K562 (cell line): ENCODE data around the gene CHTF8. TPM values are rescaled to one million over a fixed set of nuclear protein-coding genes. Genes with fewer than 3 reads are reported as not detected.

ENCODE experiments used
- ATAC-seq: fragments of 200-7000 bp; cut with Tn5 transposase; 3 replicates; pipeline ENCODE4 v1.9.1; 2020; ENCODE audit warnings: moderate library complexity
- BruUV-seq: library from RNA; stranded (reverse); fragments of 400-500 nt; replicated peaks from 2 replicates; lab custom pipeline; 2021; lab: Mats Ljungman, UMichigan
- CTCF ChIA-PET: fragments of 300-600 bp; formaldehyde crosslinking; extraction: SDS; loops from one replicate; lab custom pipeline; 2021; ENCODE audit warnings: low intra/inter-chr PET ratio; lab: Yijun Ruan, JAX
- POLR2A ChIA-PET: fragments of 300-600, 350-650 bp; sonication (Branson Sonifier 250); formaldehyde crosslinking; extraction: SDS; loops from one replicate; lab custom pipeline; 2021; ENCODE audit warnings: antibody characterized with exemption, inconsistent platforms; lab: Yijun Ruan, JAX
- DNase-seq, 4 experiments: peaks; one replicate each; pipeline versions ENCODE4 v3.0.0 to v3.0.0-alpha.2; 2011 to 2018; ENCODE audit warnings: low spot score in 3 of 4, mixed read lengths in 3 of 4; ENCODE audit errors: extremely low read depth in 1 of 4
- FAIRE-seq: peaks from 2 replicates; lab custom pipeline; 2011; peaks lifted over from hg19 to GRCh38; lab: Jason Lieb, UNC
- H2AFZ ChIP-seq: 2 replicates; pipeline ENCODE4 v1.6.0; 2011; ENCODE audit warnings: low read depth, low read length, control low read depth, inconsistent platforms
- H3K27ac ChIP-seq: fragments of 200-600 bp; 3 replicates; pipeline ENCODE4 v1.8.0; 2011; ENCODE audit warnings: low read depth, mild to moderate bottlenecking, control low read depth, inconsistent platforms, low read length, moderate library complexity, mixed read lengths; ENCODE audit errors: extremely low read depth
- H3K27me3 ChIP-seq, 2 experiments: fragments of 300-600 bp in 1 of 2; 2 replicates in 1 of 2; 3 replicates in 1 of 2; pipeline versions ENCODE4 v1.6.0 to v1.8.0; 2011; ENCODE audit warnings: inconsistent platforms in 2 of 2, low read length in 2 of 2, mild to moderate bottlenecking in 1 of 2, mixed read lengths in 1 of 2, moderate library complexity in 1 of 2; ENCODE audit not compliant: control insufficient read depth in 2 of 2, insufficient read depth in 2 of 2
- H3K36me3 ChIP-seq: fragments of 300-600 bp; 3 replicates; pipeline ENCODE4 v1.8.0; 2011; ENCODE audit warnings: mild to moderate bottlenecking, low read length, inconsistent platforms; ENCODE audit not compliant: control insufficient read depth, insufficient read depth
- H3K4me1 ChIP-seq, 2 experiments: fragments of 200-600 bp in 1 of 2; replicated peaks in 1 of 2; 2 replicates in 1 of 2; 3 replicates in 1 of 2; pipeline versions ENCODE4 v1.5.1 to v1.8.0; 2011; ENCODE audit warnings: inconsistent platforms in 2 of 2, low read length in 2 of 2, mild to moderate bottlenecking in 1 of 2, mixed read lengths in 1 of 2, moderate library complexity in 1 of 2; ENCODE audit not compliant: control insufficient read depth in 2 of 2, insufficient read depth in 2 of 2
- H3K4me2 ChIP-seq: 2 replicates; pipeline ENCODE4 v1.6.1; 2011; ENCODE audit warnings: low read length, control low read depth, inconsistent platforms, mixed read lengths; ENCODE audit not compliant: insufficient read depth
- H3K4me3 ChIP-seq: fragments of 200-600 bp; sonication (generic), shearing (Covaris generic); 2 replicates; pipeline ENCODE4 v1.5.1; 2016; ENCODE audit warnings: control low read depth, inconsistent platforms
- H3K79me2 ChIP-seq: fragments of 200-600 bp; 3 replicates; pipeline ENCODE4 v1.8.0; 2011; ENCODE audit warnings: low read length, inconsistent platforms; ENCODE audit not compliant: control insufficient read depth, insufficient read depth
- H3K9ac ChIP-seq, 2 experiments: 2 replicates each; pipeline versions ENCODE4 v1.6.0 to v1.6.1; 2011; ENCODE audit warnings: low read depth in 2 of 2, low read length in 2 of 2, control low read depth in 1 of 2, inconsistent platforms in 1 of 2, mild to moderate bottlenecking in 1 of 2, mixed read lengths in 1 of 2; ENCODE audit not compliant: insufficient read depth in 1 of 2
- H3K9me1 ChIP-seq: one replicate; pipeline ENCODE4 v1.6.0; 2011; ENCODE audit warnings: inconsistent platforms, mild to moderate bottlenecking, low read length, moderate library complexity; ENCODE audit not compliant: control insufficient read depth, insufficient read depth
- H3K9me3 ChIP-seq: replicated peaks from 2 replicates; pipeline ENCODE4 v1.5.1; 2011; ENCODE audit warnings: low read depth, low read length, inconsistent platforms; ENCODE audit not compliant: control insufficient read depth, insufficient read depth
- H4K20me1 ChIP-seq: replicated peaks from 2 replicates; pipeline ENCODE4 v1.6.1; 2011; ENCODE audit warnings: low read length, inconsistent platforms, mixed read lengths; ENCODE audit not compliant: control insufficient read depth, insufficient read depth
- ELF2 ChIP-seq: fragments of 250-450 bp; sonication (Bioruptor Pico); IDR thresholded peaks from 2 replicates; pipeline ENCODE4 v1.5.0; 2021; ENCODE audit warnings: mild to moderate bottlenecking
- ESRRA ChIP-seq: fragments of 450-650 bp; IDR thresholded peaks from 2 replicates; pipeline ENCODE4 v1.6.1; 2014; ENCODE audit warnings: low read depth, mild to moderate bottlenecking, moderate library complexity, borderline replicate concordance
- FOXA1 ChIP-seq: fragments of 450-650 bp; IDR thresholded peaks from 2 replicates; pipeline ENCODE4 v1.6.1; 2016; ENCODE audit warnings: mild to moderate bottlenecking, borderline replicate concordance
- HDAC8 ChIP-seq: fragments of 450-650 bp; IDR thresholded peaks from 2 replicates; pipeline ENCODE4 v1.6.1; 2016; ENCODE audit warnings: mild to moderate bottlenecking, missing genetic modification characterization, moderate library complexity, missing compliant biosample characterization
- MCM7 ChIP-seq, 2 experiments: fragments of 450-650 bp; IDR thresholded peaks; 2 replicates each; pipeline ENCODE4 v1.6.1; 2016 to 2018
- POLR2B ChIP-seq: fragments of 450-650 bp; IDR thresholded peaks from 2 replicates; pipeline ENCODE4 v1.6.1; 2018; ENCODE audit warnings: low read depth; ENCODE audit not compliant: partially characterized antibody
- POLR2G ChIP-seq: fragments of 200-400 bp; formaldehyde crosslinking; IDR thresholded peaks from 2 replicates; pipeline ENCODE4 v1.6.1; 2017; ENCODE audit warnings: low read depth, mild to moderate bottlenecking, antibody characterized with exemption, low read length, moderate library complexity
- WGBS: fragments of 100-300 bp; shearing (Covaris generic); methylation state at CpG from one replicate; pipeline ENCODE4 v1.1.6; 2016; ENCODE audit warnings: low coverage, mixed read lengths; ENCODE audit not compliant: insufficient coverage; ENCODE audit errors: missing lambda C conversion rate; 5-methylcytosine and 5-hydroxymethylcytosine counted together
- in situ Hi-C: fragments of 300-500 bp; cut with MboI; formaldehyde crosslinking; loops from 4 replicates; pipeline ENCODE4 v1.15.0; 2018; ENCODE audit warnings: inconsistent platforms, mixed read lengths
- intact Hi-C: fragments of 100-400 bp; cut with micrococcal nuclease; formaldehyde crosslinking; loops from 2 replicates; pipeline ENCODE4 v1.14.2; 2022
- polyA plus RNA-seq, 8 experiments: library from polyadenylated mRNA; depleted of rRNA in 4 of 8; stranded (reverse) in 5 of 8; unstranded in 3 of 8; fragments of >200 nt; fragmentation: Nextera tagmentation in 2 of 8; fragmentation: Illumina TruSeq in 1 of 8; extraction: Ambion mirVana in 2 of 8; extraction: Trizol in 1 of 8; gene quantifications; 2 replicates each; pipeline versions ENCODE4 v1.2.1 to v1.2.3, GENCODE V29; 2011 to 2014; ENCODE audit warnings: inconsistent platforms in 1 of 8, missing spikeins in 1 of 8
- total RNA-seq, 7 experiments: library from RNA; depleted of rRNA in 6 of 7; stranded (reverse); fragments of >200 nt in 6 of 7; fragmentation: Illumina TruSeq in 2 of 7; extraction: Trizol in 2 of 7; gene quantifications; 2 replicates each; pipeline versions ENCODE4 v1.2.1 to v1.2.3, GENCODE V29; 2011 to 2021; ENCODE audit warnings: low replicate concordance in 1 of 7
- TF ChIP-seq, protein P1 (sequence below): fragments of 450-650 bp; IDR thresholded peaks from 2 replicates; pipeline ENCODE4 v1.6.1; 2016; ENCODE audit warnings: low read depth, mild to moderate bottlenecking, moderate library complexity
- TF ChIP-seq, protein P2 (sequence below): fragments of 450-650 bp; IDR thresholded peaks from 2 replicates; pipeline ENCODE4 v1.6.1; 2017; ENCODE audit warnings: antibody characterized with exemption
- TF ChIP-seq, protein P3 (sequence below): fragments of 450-650 bp; IDR thresholded peaks from 2 replicates; pipeline ENCODE4 v1.6.1; 2016; ENCODE audit warnings: borderline replicate concordance

Gene CHTF8
- total and polyA plus RNA-seq, 9 of the 15 experiments (the other 6 are each of a cell fraction or from before 2014, with no cell fraction given), result 20.2 to 199 (median 108) TPM

DNA sequence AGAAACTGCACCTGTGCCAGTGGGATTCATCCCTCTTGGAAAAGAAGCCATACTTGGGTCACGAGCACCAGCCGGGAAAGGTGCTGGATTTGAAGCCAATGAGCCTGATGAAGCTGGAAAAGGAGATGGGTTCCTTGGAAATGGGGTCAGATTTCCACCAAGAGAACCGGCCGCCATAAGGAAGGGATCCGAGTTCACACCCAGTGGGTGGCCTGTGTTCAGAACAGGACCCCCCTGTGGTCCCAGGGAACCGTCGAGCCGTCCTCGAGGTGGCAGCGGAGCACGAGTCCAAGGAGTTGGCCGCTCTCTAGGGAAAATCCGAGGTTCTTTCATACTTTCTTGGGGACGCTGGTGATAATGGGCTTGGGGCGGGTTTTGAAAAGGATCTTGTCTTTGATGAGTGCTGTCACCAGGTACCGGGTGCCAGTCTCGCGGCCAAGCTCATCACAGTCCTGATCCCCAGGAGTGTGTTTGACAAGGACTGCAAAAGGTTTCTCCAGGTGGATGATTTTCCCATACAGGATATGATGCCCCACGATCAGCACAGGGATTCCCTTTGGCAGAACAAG, 12.2 kb downstream of the CHTF8 start:
- POLR2A ChIA-PET, result interaction anchor here (0.8 kb wide), 1 partner anchor 8 kb away, joined by 3 read pairs; no protein-coding TSS in a partner anchor
- no peak overlapping the region for H2AFZ ChIP-seq
- H3K9ac ChIP-seq, result no peak overlapping the region
- H3K36me3 ChIP-seq, result peaks cover 64% of the 10 kb centered on the region
- ATAC-seq (no peak), DNase-seq (no peak), FAIRE-seq (no peak)
- no TSS peak for BruUV-seq
- H3K9me1 ChIP-seq, result no peaks in the 10 kb centered on the region
- H3K4me3 ChIP-seq, result no peak overlapping the region
- intact Hi-C loops, result loop anchor here (5.0 to 10.0 kb wide), 2 partner anchors 273 to 415 kb away; no protein-coding TSS in a partner anchor
- H3K79me2 ChIP-seq, result peaks cover 12% of the 10 kb centered on the region
- no peaks in the 10 kb centered on the region for H3K9me3 ChIP-seq
- H3K4me2 ChIP-seq, result no peak overlapping the region
- in situ Hi-C loops, result loop anchor here (5.0 kb wide), 1 partner anchor 218 kb away; no protein-coding TSS in a partner anchor
- CTCF ChIA-PET, result interaction anchor here (0.9 kb wide), 1 partner anchor 218 kb away, joined by 3 read pairs; no protein-coding TSS in a partner anchor
- H3K27ac ChIP-seq, result no peak overlapping the region
- no peak for TF ChIP-seq ESRRA
- TF ChIP-seq POLR2G, result 0 out of 2 replicates have a peak, but pooled peaks have one; percentile 14
- WGBS, result 94% methylated on average over 18 of the region's 19 CpGs
- no peaks in the 10 kb centered on the region for H3K4me1 ChIP-seq
- H3K27me3 ChIP-seq, result no peaks in the 10 kb centered on the region
- no peaks in the 10 kb centered on the region; the same call in 1 of the 2 replicates for H4K20me1 ChIP-seq

DNA sequence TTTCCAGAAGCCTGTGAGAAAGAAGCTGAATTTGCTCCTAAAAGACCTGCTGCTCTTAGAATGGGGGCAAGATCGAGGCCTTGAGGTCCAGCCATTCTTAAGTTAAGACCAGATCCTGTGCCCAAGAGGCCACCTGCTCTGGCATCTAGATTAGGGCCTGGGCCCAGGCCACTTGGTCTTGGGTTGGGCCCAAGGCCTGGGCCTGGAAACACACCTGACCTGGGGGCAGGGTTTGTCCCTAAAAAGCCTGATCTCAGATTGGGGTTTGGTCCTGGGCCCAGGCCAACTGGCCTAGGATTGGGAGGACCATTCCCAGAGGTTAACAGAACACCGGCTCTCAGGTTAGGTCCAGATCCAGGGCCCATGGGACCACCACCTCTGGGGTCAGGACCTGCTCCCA, 12.9 kb downstream of the CHTF8 start:
- no peak overlapping the region for H3K9ac ChIP-seq
- no peak for FAIRE-seq
- POLR2A ChIA-PET, result interaction anchor here (0.7 to 1.3 kb wide), 4 partner anchors 9 to 272 kb away, joined by 3 to 4 read pairs (median 3); no protein-coding TSS in a partner anchor
- TF ChIP-seq, protein P1, sequence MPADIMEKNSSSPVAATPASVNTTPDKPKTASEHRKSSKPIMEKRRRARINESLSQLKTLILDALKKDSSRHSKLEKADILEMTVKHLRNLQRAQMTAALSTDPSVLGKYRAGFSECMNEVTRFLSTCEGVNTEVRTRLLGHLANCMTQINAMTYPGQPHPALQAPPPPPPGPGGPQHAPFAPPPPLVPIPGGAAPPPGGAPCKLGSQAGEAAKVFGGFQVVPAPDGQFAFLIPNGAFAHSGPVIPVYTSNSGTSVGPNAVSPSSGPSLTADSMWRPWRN, result no peak
- no peak for TF ChIP-seq ELF2 (CRISPR knock-in tag)
- TF ChIP-seq HDAC8 (tag), result no peak
- TF ChIP-seq POLR2B, result no peak
- TF ChIP-seq, protein P2, sequence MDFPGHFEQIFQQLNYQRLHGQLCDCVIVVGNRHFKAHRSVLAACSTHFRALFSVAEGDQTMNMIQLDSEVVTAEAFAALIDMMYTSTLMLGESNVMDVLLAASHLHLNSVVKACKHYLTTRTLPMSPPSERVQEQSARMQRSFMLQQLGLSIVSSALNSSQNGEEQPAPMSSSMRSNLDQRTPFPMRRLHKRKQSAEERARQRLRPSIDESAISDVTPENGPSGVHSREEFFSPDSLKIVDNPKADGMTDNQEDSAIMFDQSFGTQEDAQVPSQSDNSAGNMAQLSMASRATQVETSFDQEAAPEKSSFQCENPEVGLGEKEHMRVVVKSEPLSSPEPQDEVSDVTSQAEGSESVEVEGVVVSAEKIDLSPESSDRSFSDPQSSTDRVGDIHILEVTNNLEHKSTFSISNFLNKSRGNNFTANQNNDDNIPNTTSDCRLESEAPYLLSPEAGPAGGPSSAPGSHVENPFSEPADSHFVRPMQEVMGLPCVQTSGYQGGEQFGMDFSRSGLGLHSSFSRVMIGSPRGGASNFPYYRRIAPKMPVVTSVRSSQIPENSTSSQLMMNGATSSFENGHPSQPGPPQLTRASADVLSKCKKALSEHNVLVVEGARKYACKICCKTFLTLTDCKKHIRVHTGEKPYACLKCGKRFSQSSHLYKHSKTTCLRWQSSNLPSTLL, result no peak
- no peak for TF ChIP-seq FOXA1
- TF ChIP-seq, protein P3, sequence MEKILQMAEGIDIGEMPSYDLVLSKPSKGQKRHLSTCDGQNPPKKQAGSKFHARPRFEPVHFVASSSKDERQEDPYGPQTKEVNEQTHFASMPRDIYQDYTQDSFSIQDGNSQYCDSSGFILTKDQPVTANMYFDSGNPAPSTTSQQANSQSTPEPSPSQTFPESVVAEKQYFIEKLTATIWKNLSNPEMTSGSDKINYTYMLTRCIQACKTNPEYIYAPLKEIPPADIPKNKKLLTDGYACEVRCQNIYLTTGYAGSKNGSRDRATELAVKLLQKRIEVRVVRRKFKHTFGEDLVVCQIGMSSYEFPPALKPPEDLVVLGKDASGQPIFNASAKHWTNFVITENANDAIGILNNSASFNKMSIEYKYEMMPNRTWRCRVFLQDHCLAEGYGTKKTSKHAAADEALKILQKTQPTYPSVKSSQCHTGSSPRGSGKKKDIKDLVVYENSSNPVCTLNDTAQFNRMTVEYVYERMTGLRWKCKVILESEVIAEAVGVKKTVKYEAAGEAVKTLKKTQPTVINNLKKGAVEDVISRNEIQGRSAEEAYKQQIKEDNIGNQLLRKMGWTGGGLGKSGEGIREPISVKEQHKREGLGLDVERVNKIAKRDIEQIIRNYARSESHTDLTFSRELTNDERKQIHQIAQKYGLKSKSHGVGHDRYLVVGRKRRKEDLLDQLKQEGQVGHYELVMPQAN, result no peak
- no peak for TF ChIP-seq MCM7 (IDR thresholded peaks at IDR 0.05)

More for the DNA sequence above, 12.9 kb downstream of the CHTF8 start:
- in situ Hi-C loops, result loop anchor here (10.0 kb wide), 2 partner anchors 415 to 595 kb away; no protein-coding TSS in a partner anchor
- Histone ChIP-seq H3K79me2 (peaks cover 12% of the 10 kb centered on the region), H3K9me1 (no peaks in the 10 kb centered on the region), H3K9me3 (no peaks in the 10 kb centered on the region), H3K27me3 (no peaks in the 10 kb centered on the region), H3K27ac (no peak overlapping the region), H2AFZ (no peak overlapping the region), H3K36me3 (peaks cover 64% of the 10 kb centered on the region), H3K4me3 (no peak overlapping the region), H3K4me2 (no peak overlapping the region), H4K20me1 (no peaks in the 10 kb centered on the region; the same call in 1 of the 2 replicates), H3K4me1 (no peaks in the 10 kb centered on the region)
- 100% methylated on average over 2 of the region's 2 CpGs for WGBS
- CTCF ChIA-PET, result no interaction called here
- intact Hi-C loops, result loop anchor here (10.0 kb wide), 1 partner anchor 595 kb away; no protein-coding TSS in a partner anchor
- ATAC-seq, result no peak
- no peak for DNase-seq
- no TSS peak for BruUV-seq
